ENCODE data around the gene PTPRN. TPM values are rescaled to one million over a fixed set of nuclear protein-coding genes. Genes with fewer than 3 reads are reported as not detected.

PTPRN gene
- total and polyA plus RNA-seq, 9 of the 15 experiments (the other 6 are each of a cell fraction or from before 2014, with no cell fraction given): 0.15 to 2.4 (median 0.43) TPM; not detected in 1

DNA sequence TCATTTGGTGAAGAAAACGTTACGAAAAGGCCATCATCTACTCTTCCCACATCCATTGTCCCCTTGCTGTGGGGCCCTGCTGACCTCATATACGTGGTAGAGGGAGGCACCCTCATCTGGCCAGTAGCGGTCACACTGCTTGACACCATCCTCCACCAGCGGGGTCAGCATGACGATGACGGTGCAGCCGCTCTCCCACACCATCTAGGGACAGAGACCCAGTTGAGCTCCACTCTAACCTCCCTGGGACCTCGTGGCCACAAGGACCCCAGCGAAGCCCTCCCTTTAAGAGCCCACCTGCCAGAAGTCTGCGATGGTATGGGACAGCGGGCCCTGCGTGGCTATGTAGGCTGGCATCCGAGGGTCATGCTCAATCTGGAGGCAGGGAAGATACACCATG, 13.1 kb downstream of the PTPRN start (continued):
- TF ChIP-seq, protein P1, sequence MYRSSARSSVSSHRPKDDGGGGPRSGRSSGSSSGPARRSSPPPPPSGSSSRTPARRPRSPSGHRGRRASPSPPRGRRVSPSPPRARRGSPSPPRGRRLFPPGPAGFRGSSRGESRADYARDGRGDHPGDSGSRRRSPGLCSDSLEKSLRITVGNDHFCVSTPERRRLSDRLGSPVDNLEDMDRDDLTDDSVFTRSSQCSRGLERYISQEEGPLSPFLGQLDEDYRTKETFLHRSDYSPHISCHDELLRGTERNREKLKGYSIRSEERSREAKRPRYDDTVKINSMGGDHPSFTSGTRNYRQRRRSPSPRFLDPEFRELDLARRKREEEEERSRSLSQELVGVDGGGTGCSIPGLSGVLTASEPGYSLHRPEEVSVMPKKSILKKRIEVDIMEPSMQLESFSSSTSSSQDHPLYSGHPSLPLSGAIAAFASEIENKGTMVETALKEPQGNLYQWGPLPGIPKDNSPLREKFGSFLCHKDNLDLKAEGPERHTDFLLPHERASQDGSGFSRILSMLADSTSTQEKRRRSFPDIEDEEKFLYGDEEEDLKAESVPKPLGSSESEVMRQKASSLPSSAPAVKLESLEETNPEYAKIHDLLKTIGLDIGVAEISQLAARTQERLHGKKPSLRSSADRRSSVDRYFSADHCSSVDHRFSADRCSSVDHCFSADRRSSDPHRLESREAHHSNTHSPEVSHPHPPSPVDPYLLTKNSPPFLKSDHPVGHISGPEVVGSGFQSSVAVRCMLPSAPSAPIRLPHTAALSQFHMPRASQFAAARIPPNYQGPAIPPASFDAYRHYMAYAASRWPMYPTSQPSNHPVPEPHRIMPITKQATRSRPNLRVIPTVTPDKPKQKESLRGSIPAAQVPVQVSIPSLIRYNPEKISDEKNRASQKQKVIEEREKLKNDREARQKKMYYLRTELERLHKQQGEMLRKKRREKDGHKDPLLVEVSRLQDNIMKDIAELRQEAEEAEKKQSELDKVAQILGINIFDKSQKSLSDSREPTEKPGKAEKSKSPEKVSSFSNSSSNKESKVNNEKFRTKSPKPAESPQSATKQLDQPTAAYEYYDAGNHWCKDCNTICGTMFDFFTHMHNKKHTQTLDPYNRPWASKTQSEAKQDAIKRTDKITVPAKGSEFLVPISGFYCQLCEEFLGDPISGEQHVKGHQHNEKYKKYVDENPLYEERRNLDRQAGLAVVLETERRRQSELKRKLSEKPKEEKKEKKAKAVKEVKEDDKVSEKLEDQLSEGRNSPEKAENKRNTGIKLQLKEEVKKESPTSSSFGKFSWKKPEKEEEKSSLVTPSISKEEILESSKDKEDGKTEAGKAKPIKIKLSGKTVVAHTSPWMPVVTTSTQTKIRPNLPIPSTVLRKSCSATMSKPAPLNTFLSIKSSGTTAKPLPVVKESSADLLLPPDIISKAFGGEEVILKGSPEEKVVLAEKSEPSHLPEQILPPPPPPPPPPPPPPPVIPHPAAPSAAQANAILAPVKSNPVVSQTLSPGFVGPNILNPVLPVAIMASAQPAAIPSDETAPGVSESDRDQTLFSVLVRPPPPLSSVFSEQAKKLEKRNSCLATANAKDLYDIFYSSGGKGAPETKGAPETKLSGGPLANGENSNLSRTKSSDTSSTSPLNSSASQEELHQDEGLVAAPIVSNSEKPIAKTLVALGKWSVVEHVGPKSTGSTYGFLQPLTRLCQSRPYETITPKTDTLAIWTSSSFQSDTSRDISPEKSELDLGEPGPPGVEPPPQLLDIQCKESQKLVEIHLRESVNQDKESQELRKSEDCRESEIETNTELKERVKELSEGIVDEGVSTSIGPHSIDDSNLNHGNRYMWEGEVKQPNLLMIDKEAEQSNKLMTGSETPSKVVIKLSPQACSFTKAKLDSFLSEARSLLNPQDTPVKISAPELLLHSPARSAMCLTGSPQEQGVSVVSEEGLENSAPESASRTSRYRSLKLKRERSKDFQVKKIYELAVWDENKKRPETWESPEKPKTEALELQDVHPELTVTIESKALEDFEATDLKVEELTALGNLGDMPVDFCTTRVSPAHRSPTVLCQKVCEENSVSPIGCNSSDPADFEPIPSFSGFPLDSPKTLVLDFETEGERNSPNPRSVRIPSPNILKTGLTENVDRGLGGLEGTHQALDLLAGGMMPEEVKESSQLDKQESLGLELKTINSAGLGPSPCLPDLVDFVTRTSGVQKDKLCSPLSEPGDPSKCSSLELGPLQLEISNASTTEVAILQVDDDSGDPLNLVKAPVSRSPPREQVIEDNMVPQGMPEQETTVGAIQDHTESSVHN (IDR thresholded peaks at IDR 0.05; ENCODE audit: borderline replicate concordance in 1 of 2, low read depth in 1 of 2): no peak
- TF ChIP-seq, protein P2, sequence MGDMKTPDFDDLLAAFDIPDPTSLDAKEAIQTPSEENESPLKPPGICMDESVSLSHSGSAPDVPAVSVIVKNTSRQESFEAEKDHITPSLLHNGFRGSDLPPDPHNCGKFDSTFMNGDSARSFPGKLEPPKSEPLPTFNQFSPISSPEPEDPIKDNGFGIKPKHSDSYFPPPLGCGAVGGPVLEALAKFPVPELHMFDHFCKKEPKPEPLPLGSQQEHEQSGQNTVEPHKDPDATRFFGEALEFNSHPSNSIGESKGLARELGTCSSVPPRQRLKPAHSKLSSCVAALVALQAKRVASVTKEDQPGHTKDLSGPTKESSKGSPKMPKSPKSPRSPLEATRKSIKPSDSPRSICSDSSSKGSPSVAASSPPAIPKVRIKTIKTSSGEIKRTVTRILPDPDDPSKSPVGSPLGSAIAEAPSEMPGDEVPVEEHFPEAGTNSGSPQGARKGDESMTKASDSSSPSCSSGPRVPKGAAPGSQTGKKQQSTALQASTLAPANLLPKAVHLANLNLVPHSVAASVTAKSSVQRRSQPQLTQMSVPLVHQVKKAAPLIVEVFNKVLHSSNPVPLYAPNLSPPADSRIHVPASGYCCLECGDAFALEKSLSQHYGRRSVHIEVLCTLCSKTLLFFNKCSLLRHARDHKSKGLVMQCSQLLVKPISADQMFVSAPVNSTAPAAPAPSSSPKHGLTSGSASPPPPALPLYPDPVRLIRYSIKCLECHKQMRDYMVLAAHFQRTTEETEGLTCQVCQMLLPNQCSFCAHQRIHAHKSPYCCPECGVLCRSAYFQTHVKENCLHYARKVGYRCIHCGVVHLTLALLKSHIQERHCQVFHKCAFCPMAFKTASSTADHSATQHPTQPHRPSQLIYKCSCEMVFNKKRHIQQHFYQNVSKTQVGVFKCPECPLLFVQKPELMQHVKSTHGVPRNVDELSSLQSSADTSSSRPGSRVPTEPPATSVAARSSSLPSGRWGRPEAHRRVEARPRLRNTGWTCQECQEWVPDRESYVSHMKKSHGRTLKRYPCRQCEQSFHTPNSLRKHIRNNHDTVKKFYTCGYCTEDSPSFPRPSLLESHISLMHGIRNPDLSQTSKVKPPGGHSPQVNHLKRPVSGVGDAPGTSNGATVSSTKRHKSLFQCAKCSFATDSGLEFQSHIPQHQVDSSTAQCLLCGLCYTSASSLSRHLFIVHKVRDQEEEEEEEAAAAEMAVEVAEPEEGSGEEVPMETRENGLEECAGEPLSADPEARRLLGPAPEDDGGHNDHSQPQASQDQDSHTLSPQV (IDR thresholded peaks at IDR 0.05): 0 out of 2 replicates have a peak, but pooled peaks have one; percentile 57
- no peak for TF ChIP-seq MED1 (CRISPR knock-in tag; IDR thresholded peaks at IDR 0.05; ENCODE audit: borderline replicate concordance)
- TF ChIP-seq, protein P3, sequence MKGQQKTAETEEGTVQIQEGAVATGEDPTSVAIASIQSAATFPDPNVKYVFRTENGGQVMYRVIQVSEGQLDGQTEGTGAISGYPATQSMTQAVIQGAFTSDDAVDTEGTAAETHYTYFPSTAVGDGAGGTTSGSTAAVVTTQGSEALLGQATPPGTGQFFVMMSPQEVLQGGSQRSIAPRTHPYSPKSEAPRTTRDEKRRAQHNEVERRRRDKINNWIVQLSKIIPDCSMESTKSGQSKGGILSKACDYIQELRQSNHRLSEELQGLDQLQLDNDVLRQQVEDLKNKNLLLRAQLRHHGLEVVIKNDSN (CRISPR knock-in tag; IDR thresholded peaks at IDR 0.05): no peak
- TF ChIP-seq FOXM1 (IDR thresholded peaks at IDR 0.05; ENCODE audit: low read depth): no peak
- TF ChIP-seq FOXM1 (CRISPR knock-in tag; IDR thresholded peaks at IDR 0.05; ENCODE audit: low read depth): no peak
- TF ChIP-seq, protein P4, sequence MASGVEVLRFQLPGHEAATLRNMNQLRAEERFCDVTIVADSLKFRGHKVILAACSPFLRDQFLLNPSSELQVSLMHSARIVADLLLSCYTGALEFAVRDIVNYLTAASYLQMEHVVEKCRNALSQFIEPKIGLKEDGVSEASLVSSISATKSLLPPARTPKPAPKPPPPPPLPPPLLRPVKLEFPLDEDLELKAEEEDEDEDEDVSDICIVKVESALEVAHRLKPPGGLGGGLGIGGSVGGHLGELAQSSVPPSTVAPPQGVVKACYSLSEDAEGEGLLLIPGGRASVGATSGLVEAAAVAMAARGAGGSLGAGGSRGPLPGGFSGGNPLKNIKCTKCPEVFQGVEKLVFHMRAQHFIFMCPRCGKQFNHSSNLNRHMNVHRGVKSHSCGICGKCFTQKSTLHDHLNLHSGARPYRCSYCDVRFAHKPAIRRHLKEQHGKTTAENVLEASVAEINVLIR (CRISPR knock-in tag; IDR thresholded peaks at IDR 0.05): peak; percentile 33; the same call in 1 of the 2 replicates
- no peak for TF ChIP-seq PHF20 (IDR thresholded peaks at IDR 0.05; ENCODE audit: partially characterized antibody)
- no peak for TF ChIP-seq CHCHD3 (CRISPR knock-in tag; IDR thresholded peaks at IDR 0.05)
- TF ChIP-seq CBX8 (IDR thresholded peaks at IDR 0.05; ENCODE audit: borderline replicate concordance, extremely low read depth, low read depth, low read length, poor library complexity, severe bottlenecking): no peak
- TF ChIP-seq, protein P5, sequence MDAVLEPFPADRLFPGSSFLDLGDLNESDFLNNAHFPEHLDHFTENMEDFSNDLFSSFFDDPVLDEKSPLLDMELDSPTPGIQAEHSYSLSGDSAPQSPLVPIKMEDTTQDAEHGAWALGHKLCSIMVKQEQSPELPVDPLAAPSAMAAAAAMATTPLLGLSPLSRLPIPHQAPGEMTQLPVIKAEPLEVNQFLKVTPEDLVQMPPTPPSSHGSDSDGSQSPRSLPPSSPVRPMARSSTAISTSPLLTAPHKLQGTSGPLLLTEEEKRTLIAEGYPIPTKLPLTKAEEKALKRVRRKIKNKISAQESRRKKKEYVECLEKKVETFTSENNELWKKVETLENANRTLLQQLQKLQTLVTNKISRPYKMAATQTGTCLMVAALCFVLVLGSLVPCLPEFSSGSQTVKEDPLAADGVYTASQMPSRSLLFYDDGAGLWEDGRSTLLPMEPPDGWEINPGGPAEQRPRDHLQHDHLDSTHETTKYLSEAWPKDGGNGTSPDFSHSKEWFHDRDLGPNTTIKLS (IDR thresholded peaks at IDR 0.05; ENCODE audit: borderline replicate concordance, low read depth): no peak
